Neural crest cell (in vitro differentiated cells): Measurements from ENCODE around the gene CNDP2. TPM values are rescaled to one million over a fixed set of nuclear protein-coding genes. Genes with fewer than 3 reads are reported as not detected.

ENCODE experiments used
- DNase-seq: peaks from one replicate; pipeline ENCODE4 v3.0.0; 2021; ENCODE audit warnings: low read depth, mixed read lengths, low spot score
- H3K27ac Mint-ChIP-seq: one replicate; pipeline ENCODE4 v1.8.0; 2021; ENCODE audit warnings: mild to moderate bottlenecking, mixed read lengths; ENCODE audit not compliant: unreplicated experiment
- H3K27me3 Mint-ChIP-seq: 2 replicates; pipeline ENCODE4 v1.8.0; 2021; ENCODE audit warnings: low read depth, mild to moderate bottlenecking, mixed read lengths
- H3K36me3 Mint-ChIP-seq: 2 replicates; pipeline ENCODE4 v1.8.0; 2021; ENCODE audit warnings: low read depth, mild to moderate bottlenecking, mixed read lengths
- H3K4me1 Mint-ChIP-seq: 2 replicates; pipeline ENCODE4 v1.8.0; 2021; ENCODE audit warnings: mixed read lengths
- H3K4me3 Mint-ChIP-seq: one replicate; pipeline ENCODE4 v1.8.0; 2021; ENCODE audit warnings: mild to moderate bottlenecking, mixed read lengths
- H3K9me3 Mint-ChIP-seq: 2 replicates; pipeline ENCODE4 v1.8.0; 2021; ENCODE audit warnings: mixed read lengths
- CTCF ChIP-seq: fragments of 200-600 bp; sonication (generic); conservative IDR thresholded peaks from 2 replicates; pipeline ENCODE4 v1.5.0; 2021; ENCODE audit warnings: antibody characterized with exemption, mild to moderate bottlenecking
- total RNA-seq: library from RNA; stranded (reverse); gene quantifications from 2 replicates; pipeline ENCODE4 v1.2.1, GENCODE V29; 2021

Gene CNDP2
- total RNA-seq, 1 donor from 2014 or later = 194 TPM

GRCh38 chr18:74529811-74530583 is 33.8 kb downstream of the CNDP2 start:
- H3K27ac Mint-ChIP-seq = no peak overlapping the region
- H3K36me3 Mint-ChIP-seq = peaks cover 8% of the 10 kb centered on the region
- H3K9me3 Mint-ChIP-seq = no peaks in the 10 kb centered on the region
- TF ChIP-seq CTCF = no peak
- H3K4me1 Mint-ChIP-seq = peaks cover 13% of the 10 kb centered on the region
- DNase-seq = no peak
- H3K4me3 Mint-ChIP-seq = no peak overlapping the region
- no peaks in the 10 kb centered on the region for H3K27me3 Mint-ChIP-seq

GRCh38 chr18:74530584-74530862 is 34.4 kb downstream of the CNDP2 start:
- Mint-ChIP-seq H3K4me3 (no peak overlapping the region), H3K9me3 (no peaks in the 10 kb centered on the region), H3K27ac (no peak overlapping the region), H3K36me3 (peaks cover 5% of the 10 kb centered on the region), H3K27me3 (no peaks in the 10 kb centered on the region), H3K4me1 (peaks cover 13% of the 10 kb centered on the region)
- no peak for TF ChIP-seq CTCF
- DNase-seq = no peak

GRCh38 chr18:74531043-74531442 is 34.9 kb downstream of the CNDP2 start:
- H3K4me1 Mint-ChIP-seq = peaks cover 13% of the 10 kb centered on the region
- no peaks in the 10 kb centered on the region for H3K9me3 Mint-ChIP-seq
- no peak for DNase-seq
- TF ChIP-seq CTCF = no peak
- H3K4me3 Mint-ChIP-seq = no peak overlapping the region
- peaks cover 6% of the 10 kb centered on the region for H3K36me3 Mint-ChIP-seq
- H3K27ac Mint-ChIP-seq = no peak overlapping the region
- H3K27me3 Mint-ChIP-seq = no peaks in the 10 kb centered on the region

- H3K27ac Mint-ChIP-seq = no peak overlapping the region
- no peak overlapping the region for H3K4me3 Mint-ChIP-seq
- no peak for TF ChIP-seq CTCF
- peaks cover 4% of the 10 kb centered on the region for H3K36me3 Mint-ChIP-seq
- no peak for DNase-seq
- no peaks in the 10 kb centered on the region for H3K27me3 Mint-ChIP-seq
- H3K4me1 Mint-ChIP-seq = peaks cover 13% of the 10 kb centered on the region
- H3K9me3 Mint-ChIP-seq = peaks cover 5% of the 10 kb centered on the region
Observed at GRCh38 chr18:74532511-74533025, 36.4 kb downstream of the CNDP2 start.

GRCh38 chr18:74533666-74534065 is 37.5 kb downstream of the CNDP2 start:
- Mint-ChIP-seq H3K36me3 (peaks cover 4% of the 10 kb centered on the region), H3K4me3 (no peak overlapping the region), H3K9me3 (peaks cover 5% of the 10 kb centered on the region), H3K4me1 (peaks cover 12% of the 10 kb centered on the region), H3K27ac (no peak overlapping the region), H3K27me3 (no peaks in the 10 kb centered on the region)
- DNase-seq = no peak
- no peak for TF ChIP-seq CTCF
